Endometrial microvascular endothelial cells (primary cell): ENCODE results near the gene TRAF1. TPM values are rescaled to one million over a fixed set of nuclear protein-coding genes. Genes with fewer than 3 reads are reported as not detected.

Experiments used
- in situ Hi-C: cut with HindIII; loops from 2 replicates; pipeline ENCODE4 v1.10.0; 2017; ENCODE audit warnings: low sequenced_read_pairs, low pct_unique_long_range_greater_than_20kb; ENCODE audit errors: inconsistent ontology term
- total RNA-seq: library from RNA; depleted of rRNA; stranded (reverse); fragments of >200 nt; gene quantifications from one replicate; pipeline ENCODE4 v1.2.3, GENCODE V29; 2015; ENCODE audit errors: inconsistent ontology term

The TRAF1 gene
- total RNA-seq, 1 donor from 2014 or later, result 6.7 TPM

DNA sequence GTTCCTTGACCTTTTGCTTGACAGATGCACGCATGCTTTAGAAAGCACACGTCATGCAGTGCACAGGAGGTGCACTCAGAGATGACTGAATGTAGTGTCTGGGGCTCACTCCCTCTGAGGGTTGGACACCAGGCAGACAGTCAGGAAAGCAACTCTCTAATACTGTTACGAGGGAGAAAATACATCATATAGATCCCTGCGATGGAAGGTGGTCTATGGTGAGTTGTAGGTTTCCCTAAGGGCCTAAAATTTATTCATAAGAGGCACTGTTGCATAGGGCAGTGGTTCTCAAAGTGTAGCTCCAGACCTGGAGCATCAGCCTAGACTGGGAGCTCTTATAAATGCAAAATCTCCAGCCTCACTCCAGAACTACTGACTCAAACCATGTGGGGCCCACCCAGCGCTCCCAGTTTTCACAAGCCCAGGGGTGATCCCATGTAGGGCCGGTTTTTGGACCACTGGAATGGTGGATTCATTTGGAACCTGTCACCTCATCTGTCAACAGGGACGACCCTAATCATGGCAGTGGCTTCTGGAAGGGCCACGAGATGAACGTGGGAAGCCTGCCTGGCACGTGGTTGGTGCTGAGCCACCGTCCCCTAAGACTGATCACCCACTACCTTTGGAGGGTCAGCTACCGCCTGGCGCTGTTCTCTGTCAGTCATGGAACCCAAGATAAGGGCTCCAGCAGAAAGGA lies 32.8 kb downstream of the TRAF1 start:
- in situ Hi-C loops, result no loop called here

DNA sequence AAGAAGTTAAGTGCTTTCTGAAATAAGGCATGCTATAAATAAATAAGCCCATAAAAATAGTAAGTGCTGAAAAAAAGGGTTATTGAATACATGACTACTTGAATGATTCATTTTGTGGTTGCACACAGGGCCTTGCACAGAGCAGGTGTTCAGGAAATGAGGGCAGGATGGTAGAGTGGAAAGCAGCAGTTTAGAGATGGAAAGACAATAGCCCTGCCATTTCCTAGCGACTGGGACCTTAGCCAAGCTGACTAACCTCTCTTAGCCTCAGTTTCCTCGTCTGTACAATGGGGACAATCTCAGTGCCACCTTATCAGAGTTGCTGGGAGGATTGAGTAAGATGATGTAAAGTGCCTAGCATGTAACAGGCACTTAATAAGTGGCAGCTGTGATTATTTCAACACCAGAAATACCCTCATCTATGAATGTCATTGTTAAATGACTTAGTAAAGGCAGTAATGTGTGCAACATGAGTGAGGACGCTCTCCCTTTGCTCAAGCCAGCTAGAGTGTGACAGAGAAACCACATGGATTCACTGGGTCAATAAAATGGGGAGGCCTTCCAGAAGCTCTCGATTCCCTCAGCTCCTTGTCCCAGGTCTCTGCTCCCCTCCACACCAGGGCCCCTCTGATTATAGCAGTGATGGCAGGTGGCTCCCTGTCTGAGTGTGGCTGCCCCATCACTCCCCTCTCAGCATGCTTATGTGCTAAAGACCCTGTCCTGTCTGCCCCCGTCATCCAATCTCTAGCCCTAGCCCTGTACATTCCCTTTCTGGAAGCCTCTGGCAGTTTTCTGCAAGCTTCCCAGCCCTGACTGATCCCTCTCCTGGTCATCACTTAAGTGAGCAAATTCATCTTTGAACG lies 33.6 kb downstream of the TRAF1 start:
- in situ Hi-C loops, result no loop called here

DNA sequence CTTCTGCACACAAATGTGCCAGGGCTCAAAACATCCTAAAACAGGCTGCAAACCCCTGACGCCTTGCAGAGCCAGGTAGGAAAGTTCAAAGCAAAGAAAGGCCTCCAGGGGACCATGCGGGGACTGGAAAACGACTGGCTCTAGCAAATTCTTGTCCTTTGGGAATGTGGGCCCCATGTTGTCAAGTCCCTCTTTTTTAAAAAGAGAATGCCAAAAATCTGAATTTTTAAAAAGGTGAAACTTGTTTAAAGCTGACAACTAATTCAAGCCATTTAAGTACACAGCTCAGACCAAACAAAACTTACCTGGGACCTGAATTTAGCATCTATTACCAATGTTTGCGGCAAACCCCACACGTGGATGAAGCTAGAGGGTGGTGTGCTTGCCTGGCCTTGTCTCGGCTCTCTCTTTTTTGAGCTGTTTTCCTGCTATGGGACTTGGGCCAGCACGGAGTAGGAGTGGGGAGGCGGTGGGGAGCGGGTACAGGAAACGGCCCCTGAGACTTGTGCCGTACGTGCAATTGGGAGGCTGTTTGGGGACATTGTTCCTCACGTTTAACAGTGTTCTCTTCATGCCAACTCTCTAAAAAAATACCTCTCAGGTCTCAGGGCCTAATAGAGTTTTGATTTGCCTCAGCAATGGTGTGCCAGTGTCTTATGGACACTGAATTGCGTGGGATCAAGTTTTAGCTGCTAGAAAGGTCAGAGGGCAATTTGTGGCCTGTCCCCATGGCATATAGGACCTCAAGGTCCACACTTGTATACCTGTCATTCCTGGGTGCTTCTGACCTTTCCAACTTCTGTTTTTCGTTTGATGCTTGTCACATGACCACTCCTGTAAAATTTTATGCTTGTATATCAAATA lies 34.5 kb downstream of the TRAF1 start:
- in situ Hi-C loops, result no loop called here

DNA sequence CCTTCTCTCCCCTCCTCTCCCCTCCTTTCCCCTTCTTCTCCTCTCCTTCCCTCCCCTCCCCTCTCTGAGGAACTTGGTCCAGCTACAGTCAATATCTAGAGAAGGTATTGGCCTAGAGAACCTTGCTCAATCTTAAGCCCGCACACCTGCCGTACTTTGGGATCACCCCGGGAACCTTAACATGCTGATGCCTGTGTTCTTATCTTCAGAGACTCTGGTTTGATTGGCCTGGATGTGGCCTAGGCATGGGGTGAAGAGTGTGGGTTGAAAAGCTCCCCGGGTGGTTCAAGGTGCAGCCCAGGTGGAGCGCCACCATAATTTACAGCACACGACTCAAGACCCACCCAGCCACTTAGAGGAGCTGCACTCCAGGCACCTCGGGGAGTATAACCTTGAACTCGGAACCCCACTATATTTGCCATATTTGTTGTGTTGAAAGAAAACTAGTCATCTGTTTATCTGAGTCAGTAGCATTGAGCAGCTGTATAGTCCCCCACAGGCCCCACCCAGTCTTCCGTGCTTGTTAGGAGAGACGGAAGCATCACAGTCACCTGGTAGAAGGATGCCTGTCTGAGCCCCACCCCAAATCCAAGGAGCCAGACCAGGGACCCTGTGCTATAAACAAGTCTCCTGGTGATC lies 35.2 kb downstream of the TRAF1 start:
- in situ Hi-C loops, result no loop called here

DNA sequence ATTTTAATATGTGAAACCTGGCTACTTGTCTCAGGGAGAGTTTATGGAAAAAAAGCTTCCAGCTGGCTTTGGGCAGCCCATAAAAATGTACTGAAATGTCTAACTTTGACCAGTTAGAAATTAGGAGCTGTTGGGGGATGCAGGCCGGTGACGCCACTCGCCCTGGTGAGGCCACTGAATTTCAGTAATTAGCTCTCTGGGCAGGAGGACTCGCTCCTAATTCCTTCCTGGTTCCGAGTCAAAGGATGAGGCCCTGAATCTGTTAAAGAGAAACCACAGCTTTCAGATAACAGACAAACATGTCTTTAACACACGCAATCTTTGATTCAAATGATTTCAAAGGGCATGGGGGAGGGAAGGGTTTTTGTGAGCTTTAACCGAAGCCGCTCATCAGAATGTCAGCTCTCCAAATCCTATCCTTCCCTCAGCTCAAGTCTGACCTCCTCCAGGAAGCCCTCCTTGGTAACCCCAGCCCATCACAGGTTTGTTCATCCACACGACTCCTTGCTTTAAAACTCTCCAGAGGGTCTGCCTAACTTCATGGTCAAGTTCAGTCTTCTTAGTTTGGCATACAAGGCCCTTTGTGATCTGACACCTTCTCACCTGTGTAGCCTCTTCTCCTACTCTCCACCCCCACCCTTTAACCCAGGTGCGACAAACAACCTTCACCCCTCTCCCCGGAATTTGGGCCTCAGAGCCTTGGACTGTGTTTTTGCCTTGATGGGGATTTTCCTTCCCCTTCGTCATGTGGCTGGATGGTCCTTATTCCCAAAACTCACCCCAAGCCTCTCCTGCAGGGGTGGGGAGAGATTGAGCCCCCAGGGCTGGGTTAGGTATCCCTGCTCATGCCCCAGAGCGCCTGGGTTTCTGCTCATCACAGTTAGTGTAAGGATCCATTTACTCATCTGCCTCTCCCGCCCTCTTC lies 36.0 kb downstream of the TRAF1 start:
- in situ Hi-C loops, result no loop called here

DNA sequence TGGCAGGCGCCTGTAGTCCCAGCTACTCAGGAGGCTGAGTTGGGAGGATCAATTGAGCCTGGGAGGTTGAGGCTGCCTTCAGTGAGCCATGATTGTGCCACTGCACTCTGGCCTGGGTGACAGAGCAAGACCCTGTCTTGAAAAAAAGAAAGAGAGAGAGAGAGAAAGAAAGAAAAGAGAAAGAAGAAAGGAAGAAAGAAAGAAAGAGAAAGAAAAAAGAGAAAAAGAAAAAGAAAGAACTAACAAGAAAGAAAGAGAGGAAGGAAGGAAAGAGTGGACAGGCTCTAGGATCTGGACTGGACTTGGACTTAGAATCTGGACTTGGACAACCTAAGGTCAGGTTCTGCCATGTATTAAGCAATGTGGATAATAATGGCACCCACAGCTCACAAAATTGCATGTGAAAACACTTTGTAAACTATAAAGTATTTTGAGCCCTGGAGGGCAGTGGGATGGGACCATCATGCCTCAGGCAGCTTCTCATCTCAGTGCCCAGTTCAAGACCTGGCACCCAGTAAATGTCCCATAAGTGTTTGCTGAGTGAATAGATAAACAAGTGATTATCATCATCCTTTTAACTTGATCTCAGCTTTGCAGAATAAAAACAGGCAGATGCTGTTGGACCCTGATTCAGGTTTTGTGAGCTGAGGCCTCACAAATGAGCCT lies 36.9 kb downstream of the TRAF1 start:
- in situ Hi-C loops, result no loop called here

DNA sequence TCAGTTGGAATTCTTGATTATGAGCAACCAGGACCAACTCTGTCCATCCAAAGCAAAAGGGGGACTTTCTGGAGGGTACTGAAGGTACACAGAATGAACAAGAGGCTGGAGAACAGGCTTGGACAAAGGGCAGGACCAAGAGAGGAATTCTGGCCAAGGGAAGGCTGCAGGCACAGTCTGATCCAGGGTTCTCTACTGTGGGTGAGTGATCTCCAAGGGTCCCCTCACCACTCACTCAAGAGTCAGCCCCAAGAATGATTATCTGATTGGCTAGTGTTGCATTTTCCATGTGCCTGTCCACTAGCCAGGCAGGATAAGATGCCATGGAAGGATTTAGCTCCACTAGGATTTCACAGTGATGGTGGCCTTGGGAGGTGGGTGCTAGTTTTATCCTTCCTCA lies 38.0 kb downstream of the TRAF1 start:
- in situ Hi-C loops, result no loop called here

DNA sequence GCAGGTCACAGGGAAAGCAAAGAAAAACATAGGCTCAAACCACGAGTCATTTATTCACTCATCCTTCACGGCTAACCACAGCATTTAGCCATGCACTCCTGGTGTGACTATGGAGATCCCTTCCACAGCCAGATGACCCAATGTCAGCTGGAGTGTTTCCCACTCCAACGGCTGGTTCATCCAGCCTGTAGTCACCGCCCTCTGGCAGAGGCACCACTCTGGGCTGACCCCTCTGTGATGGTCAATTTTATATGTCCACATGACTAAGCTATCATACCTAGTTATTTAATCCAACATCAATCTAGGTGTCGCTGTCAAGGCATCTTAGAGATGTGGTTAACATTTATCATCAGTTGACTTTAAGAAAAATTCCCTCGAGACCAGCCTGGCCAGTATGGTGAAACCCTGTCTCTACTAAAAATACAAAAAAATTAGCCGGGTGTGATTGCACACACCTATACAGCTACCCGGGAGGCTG lies 40.1 kb downstream of the TRAF1 start:
- in situ Hi-C loops, result no loop called here

DNA sequence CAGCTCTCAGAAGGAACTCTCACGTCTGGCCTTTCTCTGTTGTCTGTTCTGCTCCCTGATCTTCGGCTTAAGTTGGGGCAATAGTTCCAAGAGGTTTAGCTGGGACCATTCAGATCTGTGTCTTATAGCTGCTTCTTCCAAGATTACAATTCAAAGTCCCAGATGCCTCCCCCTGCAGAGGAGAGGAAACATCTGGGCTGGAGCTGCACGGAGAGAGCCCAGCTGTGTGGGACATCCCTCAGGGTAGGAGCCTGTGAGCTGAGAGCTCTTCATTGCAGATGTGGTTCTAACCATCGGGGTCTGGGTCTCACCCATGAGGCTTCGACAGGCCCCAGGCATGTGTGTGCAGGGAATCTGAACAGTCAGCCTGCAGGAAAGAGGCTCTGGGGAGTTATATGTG lies 40.6 kb downstream of the TRAF1 start:
- in situ Hi-C loops, result no loop called here

DNA sequence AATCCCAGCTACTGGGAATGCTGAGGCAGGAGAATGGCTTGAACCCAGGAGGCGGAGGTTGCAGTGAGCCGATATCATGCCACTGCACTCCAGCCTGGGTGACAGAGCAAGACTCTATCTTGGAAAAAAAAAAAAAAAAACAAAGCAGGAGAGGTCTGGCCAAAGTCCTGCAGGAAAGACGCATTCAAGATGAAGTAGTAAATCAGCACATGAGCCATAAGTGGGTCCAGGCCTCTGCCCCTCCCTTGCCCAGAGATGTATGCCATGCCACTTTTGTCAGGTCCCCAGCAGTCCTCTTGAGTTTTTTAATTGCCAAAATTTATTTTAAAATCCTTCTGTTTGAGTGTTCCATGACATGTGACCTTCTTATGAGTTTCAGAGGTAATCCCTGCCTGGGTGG lies 41.1 kb downstream of the TRAF1 start:
- in situ Hi-C loops, result no loop called here

DNA sequence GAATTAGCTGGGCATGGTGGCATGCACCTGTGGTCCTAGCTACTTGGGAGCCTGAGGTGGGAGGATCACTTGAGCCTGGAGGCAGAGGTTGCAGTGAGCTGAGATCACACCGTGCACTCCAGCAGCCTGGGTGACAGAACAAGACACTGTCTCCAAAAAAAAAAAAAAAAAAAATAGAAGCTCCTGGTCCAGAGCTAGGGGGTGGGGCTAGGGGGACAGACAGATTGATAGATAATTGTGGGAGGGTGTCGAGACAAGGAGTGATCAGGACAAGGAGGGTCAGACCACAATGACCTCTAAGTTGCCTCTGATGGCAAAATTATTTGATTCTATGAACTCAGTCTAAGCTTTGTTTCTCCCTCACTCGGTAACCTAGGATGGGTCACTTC lies 43.0 kb downstream of the TRAF1 start:
- in situ Hi-C loops, result no loop called here

DNA sequence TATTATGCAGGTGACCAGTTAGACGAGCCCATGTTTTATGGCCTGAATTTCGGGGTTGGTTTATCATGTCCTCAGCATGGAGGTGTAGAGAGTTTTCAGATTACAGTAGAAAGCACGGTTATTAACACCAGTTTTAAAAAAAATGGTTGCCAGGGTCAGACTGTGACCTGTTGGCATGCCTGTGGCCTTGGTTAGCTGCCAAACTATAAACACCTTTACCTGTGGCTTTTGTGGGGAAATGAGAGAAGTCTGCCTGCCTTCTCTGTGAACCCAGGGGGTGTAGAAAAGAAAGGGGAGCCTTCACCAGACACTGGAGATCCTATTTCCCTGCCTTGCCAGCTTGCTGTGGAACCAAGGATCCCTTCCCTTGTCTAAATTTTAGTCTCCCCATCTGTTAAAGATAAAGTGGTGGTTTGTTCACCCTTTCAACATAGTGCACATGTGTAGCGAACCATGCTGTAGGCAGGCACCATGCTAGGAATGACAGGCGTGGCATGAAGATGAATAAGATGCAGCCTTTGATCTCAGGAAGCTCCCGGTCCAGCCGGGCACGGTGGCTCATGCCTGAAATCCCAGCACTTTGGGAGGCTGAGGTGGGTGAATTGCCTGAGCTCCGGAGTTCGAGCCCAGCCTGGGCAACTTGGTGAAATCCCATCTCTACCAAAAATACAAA lies 43.5 kb downstream of the TRAF1 start:
- in situ Hi-C loops, result no loop called here

DNA sequence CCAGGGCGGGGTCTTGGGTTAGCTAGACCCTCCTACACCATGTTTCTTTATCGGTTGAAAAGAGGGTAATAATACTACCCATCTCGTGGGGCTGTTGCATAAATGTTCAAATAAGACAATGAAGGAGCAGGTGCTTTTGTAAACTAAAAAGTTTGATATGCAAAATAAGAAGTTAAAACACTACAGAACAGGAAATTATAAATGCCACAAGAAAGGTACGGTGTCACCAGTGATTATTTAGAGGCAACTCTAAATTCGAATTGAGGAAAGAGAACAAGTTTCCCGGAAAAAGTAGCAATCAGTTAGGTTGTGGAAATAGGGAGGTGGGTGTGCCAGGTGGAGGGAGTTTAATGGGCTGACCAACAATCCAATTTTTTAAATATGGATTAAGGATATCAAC lies 47.1 kb downstream of the TRAF1 start:
- in situ Hi-C loops, result no loop called here

DNA sequence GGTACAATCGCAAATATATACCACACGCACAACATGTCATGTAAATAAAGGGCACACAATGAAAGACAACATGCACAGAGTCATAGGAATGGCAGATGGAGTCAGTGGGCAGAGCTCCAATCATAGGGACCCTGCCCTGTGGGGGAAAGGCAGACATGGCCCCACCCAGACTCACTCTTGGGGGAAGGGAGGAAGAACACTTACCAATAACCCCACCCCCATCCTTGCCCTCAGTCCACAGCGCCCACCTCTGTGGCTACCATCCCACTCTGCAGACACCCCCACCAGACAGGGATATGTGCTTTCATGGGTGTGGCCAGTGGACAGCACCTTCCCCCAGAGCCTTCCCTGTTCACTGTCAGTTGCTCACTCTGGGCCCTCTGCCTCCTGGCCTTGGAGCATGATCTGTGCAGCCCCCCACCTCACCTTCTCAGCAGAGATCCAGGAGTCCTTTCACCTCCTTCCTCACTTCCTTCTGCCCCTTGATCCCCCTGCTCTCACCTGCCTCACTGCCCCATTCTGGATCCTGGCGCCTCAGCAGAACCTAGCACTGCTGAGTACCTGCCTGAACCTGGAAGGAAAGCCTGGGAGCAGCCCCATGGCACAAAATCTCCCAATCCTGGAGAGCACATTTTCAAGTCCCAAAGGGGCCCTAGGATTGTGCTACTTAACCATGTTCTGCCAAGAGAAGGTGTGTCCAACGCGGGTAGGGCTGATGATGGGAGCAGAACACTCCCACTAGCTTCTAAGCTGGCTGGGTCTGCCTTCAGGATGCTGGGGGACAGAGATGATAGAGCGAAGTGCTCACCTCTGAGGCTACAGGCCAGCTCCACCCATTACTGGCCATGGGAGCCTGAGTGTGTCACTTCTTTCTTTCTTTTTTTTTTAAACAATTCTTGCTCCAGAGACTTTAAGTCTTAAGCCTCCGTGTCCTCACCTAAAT lies 48.1 kb downstream of the TRAF1 start:
- in situ Hi-C loops, result no loop called here

DNA sequence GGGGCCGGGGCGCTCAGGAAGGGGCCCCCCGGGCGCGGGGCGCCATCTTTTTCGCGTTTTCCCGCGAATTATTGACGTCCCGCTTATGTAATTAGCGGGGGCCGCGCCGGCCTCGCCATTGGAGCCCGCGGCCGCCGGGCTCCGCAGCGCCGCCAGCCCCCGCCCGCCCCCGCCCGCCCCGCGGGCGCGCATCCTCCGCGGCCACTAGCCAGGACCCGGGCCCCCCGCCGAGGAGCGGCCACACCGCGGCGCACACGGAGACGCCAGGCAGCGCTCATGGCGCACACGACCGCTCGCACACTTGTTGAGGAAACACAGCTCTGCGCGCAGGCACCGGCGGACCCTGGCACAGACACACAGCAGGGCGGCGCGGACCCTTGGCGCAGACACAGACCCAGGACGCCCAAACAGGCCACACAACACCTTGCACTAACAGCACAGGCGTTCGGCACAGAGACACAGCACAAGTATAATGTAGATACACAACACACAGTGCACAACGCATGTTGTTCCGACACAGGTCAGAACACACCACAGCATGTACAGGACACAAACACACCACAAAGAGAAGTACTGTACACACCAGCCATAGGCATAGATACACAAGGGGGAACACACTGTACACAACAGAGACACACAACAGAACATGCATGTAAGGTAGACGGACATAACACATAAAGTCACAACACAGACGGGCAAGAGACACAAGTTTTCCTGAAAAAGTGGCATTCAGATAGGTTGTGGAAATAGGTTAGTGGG lies 49.1 kb downstream of the TRAF1 start:
- in situ Hi-C loops, result no loop called here
